C4-2B (cell line): ENCODE results near the gene SPAG9.

Experiments used
- H3K27ac ChIP-seq: fragments of 450-650 bp; 2 replicates; pipeline ENCODE4 v1.5.1; 2017
- CTCF ChIP-seq: fragments of 450-650 bp; conservative IDR thresholded peaks from 2 replicates; pipeline ENCODE4 v1.5.1; 2017; ENCODE audit warnings: mild to moderate bottlenecking
- ZFX ChIP-seq: fragments of 450-650 bp; IDR thresholded peaks from 2 replicates; pipeline ENCODE4 v1.6.1; 2017

The SPAG9 gene

GRCh38 chr17:51120739-51121619, at the start of gene SPAG9:
SPAG9 (minus strand) TSS chr17:51120868; CDS start chr17:51120656, 212 bp downstream.
- peak within 1 kb of the TSS; percentile 82 for H3K27ac ChIP-seq
- TF ChIP-seq ZFX (no peak), CTCF (no peak)

- no peak for TF ChIP-seq ZFX
- no peak for TF ChIP-seq CTCF
- H3K27ac ChIP-seq = no peak overlapping the region
These were observed 48.7 kb upstream of the SPAG9 start for GRCh38 chr17:51169340-51169739.

GRCh38 chr17:51166987-51167931, 46.6 kb upstream of the SPAG9 start:
- peak; percentile 94 for TF ChIP-seq CTCF
- peak; percentile 63 for TF ChIP-seq ZFX
- peak overlapping the region; percentile 96 for H3K27ac ChIP-seq

- no peak for TF ChIP-seq CTCF
- peak; percentile 87 for TF ChIP-seq ZFX
- peak within 1 kb of the TSS; percentile 96 for H3K27ac ChIP-seq
These were observed 45.7 kb upstream of the SPAG9 start, which contains the start of gene NME2 for GRCh38 chr17:51166198-51166986. NME2 (plus strand) TSS chr17:51166411; CDS start chr17:51166831, 420 bp downstream.

- peak overlapping the region; percentile 96 for H3K27ac ChIP-seq
- TF ChIP-seq ZFX = no peak
- no peak for TF ChIP-seq CTCF
These were observed 45.1 kb upstream of the SPAG9 start for GRCh38 chr17:51165680-51166197.

- TF ChIP-seq ZFX (no peak), CTCF (no peak)
- H3K27ac ChIP-seq = peak overlapping the region; percentile 96
These were observed 44.4 kb upstream of the SPAG9 start for GRCh38 chr17:51164911-51165679.
